Endothelial cell of umbilical vein (primary cell): ENCODE data around the gene CYBA. TPM values are rescaled to one million over a fixed set of nuclear protein-coding genes. Genes with fewer than 3 reads are reported as not detected.

Experiments
- BruUV-seq: library from RNA; stranded (reverse); fragments of 400-500 nt; replicated peaks from 2 replicates; lab custom pipeline; 2021; lab: Mats Ljungman, UMichigan
- CTCF ChIA-PET: fragments of 300-600, 350-600 bp; sonication (Branson Sonifier 250); formaldehyde crosslinking; loops from one replicate; lab custom pipeline; 2021; ENCODE audit warnings: antibody characterized with exemption, inconsistent platforms; lab: Charles Lee
- POLR2A ChIA-PET: fragments of 300-600, 350-600 bp; sonication (Branson Sonifier 250); formaldehyde crosslinking; loops from one replicate; lab custom pipeline; 2021; ENCODE audit warnings: antibody characterized with exemption, inconsistent platforms; lab: Charles Lee
- DNase-seq: peaks from one replicate; pipeline ENCODE4 v3.0.0-alpha.2; 2011; ENCODE audit warnings: low read depth, low spot score
- FAIRE-seq: peaks from 2 replicates; lab custom pipeline; 2011; peaks lifted over from hg19 to GRCh38; lab: Jason Lieb, UNC
- H2AFZ ChIP-seq: 2 replicates; pipeline ENCODE4 v1.6.0; 2012; ENCODE audit warnings: low read depth, low read length, control low read depth, inconsistent platforms
- H3K27ac ChIP-seq: 2 replicates; pipeline ENCODE4 v1.5.1; 2011; ENCODE audit warnings: low read depth, mild to moderate bottlenecking, control low read depth, low read length, moderate library complexity; ENCODE audit not compliant: insufficient read depth
- H3K27me3 ChIP-seq, 2 experiments: 2 replicates each; pipeline versions ENCODE4 v1.6.0 to v1.6.1; 2011; ENCODE audit warnings: low read length in 2 of 2, mixed read lengths in 1 of 2; ENCODE audit not compliant: control insufficient read depth in 2 of 2, insufficient read depth in 2 of 2
- H3K36me3 ChIP-seq, 2 experiments: 2 replicates in 1 of 2; 3 replicates in 1 of 2; pipeline ENCODE4 v1.5.1; 2011; ENCODE audit warnings: low read length in 2 of 2, mild to moderate bottlenecking in 1 of 2, moderate library complexity in 1 of 2; ENCODE audit not compliant: control insufficient read depth in 2 of 2, insufficient read depth in 2 of 2; ENCODE audit errors: extremely low read depth in 1 of 2
- H3K4me1 ChIP-seq: 3 replicates; pipeline ENCODE4 v1.5.1; 2011; ENCODE audit warnings: mild to moderate bottlenecking, low read length; ENCODE audit not compliant: control insufficient read depth, insufficient read depth; ENCODE audit errors: extremely low read depth
- H3K4me2 ChIP-seq: 2 replicates; pipeline ENCODE4 v1.6.1; 2011; ENCODE audit warnings: low read length, control low read depth, mixed read lengths; ENCODE audit not compliant: insufficient read depth
- H3K4me3 ChIP-seq, 3 experiments: fragments of 200-600 bp in 1 of 3; sonication (generic), shearing (Covaris generic) in 1 of 3; replicated peaks in 1 of 3; 2 replicates each; pipeline ENCODE4 v1.5.1; 2011 to 2016; ENCODE audit warnings: control low read depth in 3 of 3, low read length in 3 of 3, mild to moderate bottlenecking in 2 of 3, inconsistent platforms in 1 of 3, low read depth in 1 of 3, moderate library complexity in 1 of 3; ENCODE audit not compliant: insufficient read depth in 1 of 3
- H3K79me2 ChIP-seq: 2 replicates; pipeline ENCODE4 v1.6.0; 2012; ENCODE audit warnings: low read length, inconsistent platforms; ENCODE audit not compliant: control insufficient read depth, insufficient read depth
- H3K9ac ChIP-seq: replicated peaks from 2 replicates; pipeline ENCODE3; 2011; ENCODE audit warnings: low read length, control low read depth; ENCODE audit not compliant: insufficient read depth; ENCODE audit errors: extremely low read depth
- H3K9me1 ChIP-seq: replicated peaks from 3 replicates; pipeline ENCODE4 v1.6.0; 2011; ENCODE audit warnings: mild to moderate bottlenecking, low read length; ENCODE audit not compliant: control insufficient read depth, insufficient read depth; ENCODE audit errors: extremely low read depth
- H3K9me3 ChIP-seq: replicated peaks from 2 replicates; pipeline ENCODE4 v1.5.1; 2012; ENCODE audit warnings: low read length, inconsistent platforms; ENCODE audit not compliant: control insufficient read depth, insufficient read depth
- H4K20me1 ChIP-seq: replicated peaks from 2 replicates; pipeline ENCODE3; 2011; ENCODE audit warnings: mild to moderate bottlenecking, low read length; ENCODE audit not compliant: control insufficient read depth, insufficient read depth; ENCODE audit errors: extremely low read depth
- CTCF ChIP-seq, 2 donors: IDR thresholded peaks; 1 replicate in 1 of 2; 2 replicates in 1 of 2; pipeline ENCODE4 v1.5.1; 2011; ENCODE audit warnings: low read length in 2 of 2, mild to moderate bottlenecking in 2 of 2, moderate library complexity in 2 of 2, control low read depth in 1 of 2, inconsistent platforms in 1 of 2, low read depth in 1 of 2; ENCODE audit not compliant: insufficient read depth in 1 of 2; ENCODE audit errors: extremely low read depth in 1 of 2
- EZH2 ChIP-seq: IDR thresholded peaks from 2 replicates; pipeline ENCODE4 v1.6.1; 2012; ENCODE audit warnings: borderline replicate concordance, low read depth, mild to moderate bottlenecking, moderate library complexity, low read length, inconsistent platforms; ENCODE audit not compliant: severe bottlenecking
- FOS ChIP-seq: IDR thresholded peaks from 2 replicates; pipeline ENCODE4 v1.6.1; 2011; ENCODE audit warnings: mild to moderate bottlenecking, low read length, moderate library complexity, borderline replicate concordance; ENCODE audit not compliant: insufficient read depth
- GATA2 ChIP-seq: IDR thresholded peaks from 2 replicates; pipeline ENCODE4 v1.7.0; 2011; ENCODE audit warnings: low read depth, mild to moderate bottlenecking, moderate library complexity, mixed read lengths, low read length; ENCODE audit not compliant: insufficient read length, insufficient read depth
- JUN ChIP-seq: IDR thresholded peaks from 2 replicates; pipeline ENCODE4 v1.6.1; 2011; ENCODE audit warnings: borderline replicate concordance, low read depth; ENCODE audit not compliant: insufficient read length, insufficient read depth
- MAX ChIP-seq: IDR thresholded peaks from 2 replicates; pipeline ENCODE4 v1.6.1; 2011; ENCODE audit not compliant: insufficient read depth, insufficient read length
- MYC ChIP-seq: IDR thresholded peaks from one replicate; pipeline ENCODE4 v1.6.1; 2011; ENCODE audit warnings: mild to moderate bottlenecking, low read depth, low read length
- POLR2A ChIP-seq: IDR thresholded peaks from 2 replicates; pipeline ENCODE4 v1.6.1; 2012; ENCODE audit warnings: low read depth, mild to moderate bottlenecking, control low read depth, low read length
- POLR2AphosphoS5 ChIP-seq: IDR thresholded peaks from 2 replicates; pipeline ENCODE4 v1.6.1; 2012; ENCODE audit warnings: low read depth, mild to moderate bottlenecking, control low read depth, low read length, moderate library complexity; ENCODE audit not compliant: insufficient read depth
- dilution Hi-C: fragments of 300-500 bp; cut with MboI; formaldehyde crosslinking; loops from one replicate; pipeline ENCODE4 v1.15.0; 2019; ENCODE audit warnings: low sequenced_read_pairs; ENCODE audit not compliant: extremely low pct_ligation_motif_present
- intact Hi-C: fragments of 100-400 bp; cut with micrococcal nuclease; formaldehyde crosslinking; loops from one replicate; pipeline ENCODE4 v1.10.0; 2022
- polyA plus RNA-seq, 4 experiments: library from polyadenylated mRNA; depleted of rRNA in 3 of 4; stranded (reverse) in 3 of 4; unstranded in 1 of 4; fragments of >200 nt; gene quantifications; 2 replicates each; pipeline versions ENCODE4 v1.2.1 to v1.2.3, GENCODE V29; 2011 to 2012; ENCODE audit warnings: missing spikeins in 1 of 4
- total RNA-seq: library from RNA; stranded (reverse); gene quantifications from 2 replicates; pipeline ENCODE4 v1.2.3, GENCODE V29; 2021

CYBA gene
- total and polyA plus RNA-seq, 2 donors (not counting 3 experiments of a cell fraction or from before 2014, with no cell fraction given) = 37.0 to 77.3 TPM

- ChIA-PET POLR2A (no interaction called here), CTCF (interaction anchor here (1.1 kb wide), 1 partner anchor 9 kb away, joined by 3 read pairs; no protein-coding TSS in a partner anchor)
- Histone ChIP-seq H3K9ac (no peak overlapping the region), H3K4me1 (no peaks in the 10 kb centered on the region), H3K36me3 (peaks cover 0 to 19% of the 10 kb centered on the region in 2 experiments), H3K27ac (no peak overlapping the region), H3K4me3 (no peak overlapping the region), H3K4me2 (no peak overlapping the region), H3K9me3 (no peaks in the 10 kb centered on the region), H2AFZ (no peak overlapping the region), H3K79me2 (peaks cover 4% of the 10 kb centered on the region), H3K9me1 (no peaks in the 10 kb centered on the region), H4K20me1 (no peaks in the 10 kb centered on the region), H3K27me3 (no peaks in the 10 kb centered on the region)
- TF ChIP-seq FOS = no peak
- no peak for TF ChIP-seq POLR2A
- no peak for TF ChIP-seq GATA2
- no peak for TF ChIP-seq JUN
- TF ChIP-seq MYC = no peak
- no peak for TF ChIP-seq CTCF (IDR thresholded peaks at IDR 0.05; ENCODE audit: extremely low read depth in 1 of 2, insufficient read depth in 1 of 2, low read depth in 1 of 2, low read length in 2 of 2)
- no peak for TF ChIP-seq EZH2
- TF ChIP-seq POLR2AphosphoS5 = no peak
- TF ChIP-seq MAX = no peak
- DNase-seq (no peak), FAIRE-seq (no peak)
- intact Hi-C loops (no loop called here), dilution Hi-C loops (no loop called here)
- no TSS peak for BruUV-seq
Observed at GRCh38 chr16:88616736-88617135, 34.1 kb downstream of the CYBA start.
